H54 (cell line): ENCODE measurements around the gene MRPL51.
A peak's percentile ranks its signal among the peaks of the same experiment; 100 is the strongest.

Experiments
- DNase-seq: peaks from one replicate; pipeline ENCODE4 v3.0.0; 2011; ENCODE audit warnings: low spot score, mixed read lengths; ENCODE audit not compliant: insufficient read length
- FAIRE-seq: peaks from 3 replicates; lab custom pipeline; 2011; peaks lifted over from hg19 to GRCh38; lab: Jason Lieb, UNC
- POLR2A ChIP-seq: IDR thresholded peaks from 2 replicates; pipeline ENCODE4 v1.6.1; 2011; ENCODE audit warnings: low read depth, mild to moderate bottlenecking, low read length

MRPL51 gene

DNA sequence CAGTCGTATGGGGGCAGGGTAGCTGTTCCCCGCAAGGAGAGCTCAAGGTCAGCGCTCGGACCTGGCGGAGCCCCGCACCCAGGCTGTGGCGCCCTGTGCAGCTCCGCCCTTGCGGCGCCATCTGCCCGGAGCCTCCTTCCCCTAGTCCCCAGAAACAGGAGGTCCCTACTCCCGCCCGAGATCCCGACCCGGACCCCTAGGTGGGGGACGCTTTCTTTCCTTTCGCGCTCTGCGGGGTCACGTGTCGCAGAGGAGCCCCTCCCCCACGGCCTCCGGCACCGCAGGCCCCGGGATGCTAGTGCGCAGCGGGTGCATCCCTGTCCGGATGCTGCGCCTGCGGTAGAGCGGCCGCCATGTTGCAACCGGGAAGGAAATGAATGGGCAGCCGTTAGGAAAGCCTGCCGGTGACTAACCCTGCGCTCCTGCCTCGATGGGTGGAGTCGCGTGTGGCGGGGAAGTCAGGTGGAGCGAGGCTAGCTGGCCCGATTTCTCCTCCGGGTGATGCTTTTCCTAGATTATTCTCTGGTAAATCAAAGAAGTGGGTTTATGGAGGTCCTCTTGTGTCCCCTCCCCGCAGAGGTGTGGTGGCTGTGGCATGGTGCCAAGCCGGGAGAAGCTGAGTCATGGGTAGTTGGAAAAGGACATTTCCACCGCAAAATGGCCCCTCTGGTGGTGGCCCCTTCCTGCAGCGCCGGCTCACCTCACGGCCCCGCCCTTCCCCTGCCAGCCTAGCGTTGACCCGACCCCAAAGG is 42.1 kb upstream of the MRPL51 start:
- no peak for FAIRE-seq
- peak; percentile 12; the same call in 1 of the 2 replicates for TF ChIP-seq POLR2A
- no peak for DNase-seq

DNA sequence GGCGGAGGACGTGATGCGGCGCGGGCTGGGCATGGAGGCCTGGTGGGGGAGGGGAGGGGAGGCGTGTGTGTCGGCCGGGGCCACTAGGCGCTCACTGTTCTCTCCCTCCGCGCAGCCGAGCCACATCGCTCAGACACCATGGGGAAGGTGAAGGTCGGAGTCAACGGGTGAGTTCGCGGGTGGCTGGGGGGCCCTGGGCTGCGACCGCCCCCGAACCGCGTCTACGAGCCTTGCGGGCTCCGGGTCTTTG is 41.6 kb upstream of the MRPL51 start:
- DNase-seq (no peak), FAIRE-seq (no peak)
- TF ChIP-seq POLR2A: no peak

DNA sequence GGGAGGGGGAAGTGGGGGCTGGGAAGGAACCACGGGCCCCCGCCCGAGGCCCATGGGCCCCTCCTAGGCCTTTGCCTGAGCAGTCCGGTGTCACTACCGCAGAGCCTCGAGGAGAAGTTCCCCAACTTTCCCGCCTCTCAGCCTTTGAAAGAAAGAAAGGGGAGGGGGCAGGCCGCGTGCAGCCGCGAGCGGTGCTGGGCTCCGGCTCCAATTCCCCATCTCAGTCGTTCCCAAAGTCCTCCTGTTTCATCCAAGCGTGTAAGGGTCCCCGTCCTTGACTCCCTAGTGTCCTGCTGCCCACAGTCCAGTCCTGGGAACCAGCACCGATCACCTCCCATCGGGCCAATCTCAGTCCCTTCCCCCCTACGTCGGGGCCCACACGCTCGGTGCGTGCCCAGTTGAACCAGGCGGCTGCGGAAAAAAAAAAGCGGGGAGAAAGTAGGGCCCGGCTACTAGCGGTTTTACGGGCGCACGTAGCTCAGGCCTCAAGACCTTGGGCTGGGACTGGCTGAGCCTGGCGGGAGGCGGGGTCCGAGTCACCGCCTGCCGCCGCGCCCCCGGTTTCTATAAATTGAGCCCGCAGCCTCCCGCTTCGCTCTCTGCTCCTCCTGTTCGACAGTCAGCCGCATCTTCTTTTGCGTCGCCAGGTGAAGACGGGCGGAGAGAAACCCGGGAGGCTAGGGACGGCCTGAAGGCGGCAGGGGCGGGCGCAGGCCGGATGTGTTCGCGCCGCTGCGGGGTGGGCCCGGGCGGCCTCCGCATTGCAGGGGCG is 41.0 kb upstream of the MRPL51 start, which contains the start of gene GAPDH:
TSS of gene GAPDH (plus strand) at position 595 of the 772 bp plus-strand sequence. CDS start 316 bp downstream, outside the sequence.
- peak; percentile 99 for TF ChIP-seq POLR2A
- FAIRE-seq (no peak), DNase-seq (peak; percentile 75)

DNA sequence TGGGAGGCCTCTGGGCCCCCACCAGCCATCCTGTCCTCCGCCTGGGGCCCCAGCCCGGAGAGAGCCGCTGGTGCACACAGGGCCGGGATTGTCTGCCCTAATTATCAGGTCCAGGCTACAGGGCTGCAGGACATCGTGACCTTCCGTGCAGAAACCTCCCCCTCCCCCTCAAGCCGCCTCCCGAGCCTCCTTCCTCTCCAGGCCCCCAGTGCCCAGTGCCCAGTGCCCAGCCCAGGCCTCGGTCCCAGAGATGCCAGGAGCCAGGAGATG is 40.5 kb upstream of the MRPL51 start:
- no peak; the same call in 1 of the 2 replicates for TF ChIP-seq POLR2A
- FAIRE-seq: no peak

DNA sequence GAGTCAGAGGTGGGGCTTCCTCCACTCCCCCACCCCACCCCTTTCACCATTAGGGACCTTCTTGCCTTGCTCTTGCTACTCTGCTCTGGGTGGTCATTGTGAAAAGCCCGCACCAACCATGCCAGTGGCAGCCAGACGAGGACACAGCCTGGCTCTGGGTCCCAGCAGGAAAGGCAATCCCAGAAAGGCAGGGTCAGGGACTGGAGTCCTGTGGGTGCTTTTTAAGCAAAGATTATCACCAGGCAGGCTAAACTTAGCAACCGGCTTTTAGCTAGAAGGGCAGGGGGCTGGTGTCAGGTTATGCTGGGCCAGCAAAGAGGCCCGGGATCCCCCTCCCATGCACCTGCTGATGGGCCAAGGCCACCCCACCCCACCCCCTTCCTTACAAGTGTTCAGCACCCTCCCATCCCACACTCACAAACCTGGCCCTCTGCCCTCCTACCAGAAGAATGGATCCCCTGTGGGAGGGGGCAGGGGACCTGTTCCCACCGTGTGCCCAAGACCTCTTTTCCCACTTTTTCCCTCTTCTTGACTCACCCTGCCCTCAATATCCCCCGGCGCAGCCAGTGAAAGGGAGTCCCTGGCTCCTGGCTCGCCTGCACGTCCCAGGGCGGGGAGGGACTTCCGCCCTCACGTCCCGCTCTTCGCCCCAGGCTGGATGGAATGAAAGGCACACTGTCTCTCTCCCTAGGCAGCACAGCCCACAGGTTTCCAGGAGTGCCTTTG is 40.0 kb upstream of the MRPL51 start:
- peak; percentile 38; the same call in 1 of the 2 replicates for TF ChIP-seq POLR2A
- DNase-seq (no peak), FAIRE-seq (no peak)

More for the DNA sequence above, 40.5 kb upstream of the MRPL51 start:
- DNase-seq: no peak

DNA sequence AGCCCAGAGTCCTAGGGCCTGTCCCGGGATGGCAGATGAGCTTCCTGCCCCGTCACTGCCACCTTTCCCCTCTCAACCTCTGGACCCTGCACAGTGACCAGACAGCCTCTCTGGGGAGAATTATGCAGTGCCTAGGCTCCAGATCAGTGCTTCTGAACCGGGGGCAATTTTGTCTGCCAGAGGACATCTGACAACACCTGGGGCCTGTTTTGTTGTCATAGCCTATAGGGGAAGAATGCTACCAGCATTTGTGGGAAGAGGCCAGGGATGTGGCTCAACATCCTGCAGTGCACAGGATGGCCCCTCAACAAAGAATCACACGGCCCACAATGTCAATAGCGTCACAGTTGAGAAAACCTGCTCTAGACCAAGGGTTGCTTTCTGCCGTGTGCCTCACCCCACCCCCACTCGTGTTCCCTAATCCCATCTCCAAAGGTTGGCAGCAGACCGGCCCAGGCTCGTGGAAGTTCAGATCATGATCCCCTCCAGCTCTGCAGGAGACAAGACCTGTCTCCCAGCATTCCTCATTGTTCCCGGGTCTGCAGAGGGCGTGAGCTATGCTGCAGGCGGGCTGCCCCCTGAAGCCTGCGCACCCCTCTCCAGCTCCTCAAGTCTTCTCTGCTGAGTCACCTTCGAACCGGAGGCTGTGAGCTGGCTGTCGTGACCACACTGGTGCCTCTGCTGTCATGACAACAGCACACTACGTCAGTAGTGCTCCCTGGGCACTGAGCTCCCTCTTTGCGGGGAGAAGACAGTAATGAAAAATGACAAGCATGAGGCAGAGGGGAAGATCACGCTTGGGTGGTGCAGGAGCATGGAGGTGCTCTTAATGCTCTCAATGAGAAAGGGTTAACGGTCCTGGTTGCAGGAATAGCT is 39.2 kb upstream of the MRPL51 start:
- peak; percentile 52 for TF ChIP-seq POLR2A
- FAIRE-seq (peak; percentile 73), DNase-seq (peak; percentile 89)

DNA sequence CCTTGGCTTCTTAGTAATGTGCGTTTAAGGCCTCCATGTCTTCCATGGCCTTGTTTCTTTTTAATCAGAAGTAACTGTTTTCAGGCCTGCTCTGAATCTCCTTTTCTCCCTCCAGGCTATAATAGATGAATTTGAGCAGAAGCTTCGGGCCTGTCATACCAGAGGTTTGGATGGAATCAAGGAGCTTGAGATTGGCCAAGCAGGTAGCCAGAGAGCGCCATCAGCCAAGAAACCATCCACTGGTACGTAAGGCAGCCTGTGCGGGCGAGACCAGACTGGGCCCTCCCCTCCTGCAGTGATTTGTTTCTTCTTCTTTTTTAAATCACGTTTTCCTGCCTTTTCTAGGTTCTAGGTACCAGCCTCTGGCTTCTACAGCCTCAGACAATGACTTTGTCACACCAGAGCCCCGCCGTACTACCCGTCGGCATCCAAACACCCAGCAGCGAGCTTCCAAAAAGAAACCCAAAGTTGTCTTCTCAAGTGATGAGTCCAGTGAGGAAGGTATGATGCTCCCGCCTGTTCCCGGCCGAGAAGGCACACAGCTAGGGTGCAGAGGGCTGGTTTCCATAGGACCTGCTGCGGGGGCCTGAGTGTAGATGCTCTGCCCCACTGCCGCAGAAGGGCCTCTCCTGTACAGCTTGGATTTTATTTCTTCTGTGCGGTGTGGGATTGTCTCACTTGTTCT is 37.7 kb upstream of the MRPL51 start:
- no peak for TF ChIP-seq POLR2A
- no peak for DNase-seq
- no peak for FAIRE-seq

DNA sequence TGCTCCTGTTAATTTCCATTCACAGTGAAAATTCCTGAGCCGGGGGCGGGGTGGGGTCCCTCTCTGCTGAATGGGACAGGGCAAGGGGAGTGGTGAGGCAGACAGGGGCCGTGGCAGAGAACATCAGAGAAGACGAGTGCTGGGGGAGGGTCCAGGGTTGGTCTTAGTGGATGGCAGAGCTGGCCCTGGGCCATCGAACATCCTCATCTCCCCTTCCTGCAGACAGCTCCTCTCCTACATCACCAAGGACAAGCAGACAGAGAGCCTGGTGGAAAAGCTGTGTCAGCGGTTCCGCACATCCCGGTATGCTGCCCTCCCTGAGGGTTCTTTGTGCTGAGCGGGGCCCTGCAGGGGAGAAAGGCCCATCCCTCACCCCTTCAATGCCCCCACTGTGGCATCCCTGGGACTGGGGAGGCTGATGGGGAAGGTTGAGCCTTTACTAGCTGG is 36.3 kb upstream of the MRPL51 start:
- FAIRE-seq: no peak
- no peak for DNase-seq
- no peak for TF ChIP-seq POLR2A

DNA sequence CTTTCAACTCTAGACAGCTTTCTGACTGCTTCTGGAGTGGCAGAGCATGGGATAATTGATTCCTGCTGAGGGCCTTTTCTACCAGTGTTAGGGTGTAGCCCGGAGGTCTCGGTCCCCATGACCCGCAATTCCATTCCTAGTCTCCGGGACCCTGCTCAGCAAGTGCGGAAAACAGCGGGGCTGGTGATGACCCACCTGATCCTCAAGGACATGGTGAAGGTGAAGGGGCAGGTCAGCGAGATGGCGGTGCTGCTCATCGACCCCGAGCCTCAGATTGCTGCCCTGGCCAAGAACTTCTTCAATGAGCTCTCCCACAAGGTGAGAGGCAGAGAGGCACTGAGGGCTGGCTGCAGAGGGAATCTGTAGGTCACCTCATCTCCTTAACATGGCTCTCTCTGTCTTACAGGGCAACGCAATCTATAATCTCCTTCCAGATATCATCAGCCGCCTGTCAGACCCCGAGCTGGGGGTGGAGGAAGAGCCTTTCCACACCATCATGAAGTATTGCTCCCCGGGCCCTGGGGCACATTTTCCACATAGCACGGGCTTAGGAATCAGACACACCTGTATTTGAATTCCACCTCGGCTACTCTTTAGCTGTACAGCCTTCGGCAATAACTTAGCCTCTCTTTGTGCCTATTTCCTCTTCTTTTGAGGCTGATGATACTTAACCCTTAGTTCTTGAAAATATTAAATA is 35.6 kb upstream of the MRPL51 start:
- FAIRE-seq (no peak), DNase-seq (no peak)
- no peak for TF ChIP-seq POLR2A

DNA sequence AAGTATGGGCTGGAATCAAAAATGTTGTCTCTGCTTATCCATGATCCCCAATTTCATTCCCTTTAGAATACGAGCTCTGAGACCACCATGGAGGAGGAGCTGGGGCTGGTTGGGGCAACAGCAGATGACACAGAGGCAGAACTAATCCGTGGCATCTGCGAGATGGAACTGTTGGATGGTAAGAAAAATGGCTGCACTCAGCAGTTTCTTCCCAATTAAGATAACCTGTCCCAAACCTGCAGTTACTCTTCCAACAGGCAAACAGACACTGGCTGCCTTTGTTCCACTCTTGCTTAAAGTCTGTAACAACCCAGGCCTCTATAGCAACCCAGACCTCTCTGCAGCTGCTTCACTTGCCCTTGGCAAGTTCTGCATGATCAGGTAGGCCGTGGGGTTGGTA is 34.6 kb upstream of the MRPL51 start:
- TF ChIP-seq POLR2A: no peak
- FAIRE-seq: no peak
- DNase-seq: no peak

DNA sequence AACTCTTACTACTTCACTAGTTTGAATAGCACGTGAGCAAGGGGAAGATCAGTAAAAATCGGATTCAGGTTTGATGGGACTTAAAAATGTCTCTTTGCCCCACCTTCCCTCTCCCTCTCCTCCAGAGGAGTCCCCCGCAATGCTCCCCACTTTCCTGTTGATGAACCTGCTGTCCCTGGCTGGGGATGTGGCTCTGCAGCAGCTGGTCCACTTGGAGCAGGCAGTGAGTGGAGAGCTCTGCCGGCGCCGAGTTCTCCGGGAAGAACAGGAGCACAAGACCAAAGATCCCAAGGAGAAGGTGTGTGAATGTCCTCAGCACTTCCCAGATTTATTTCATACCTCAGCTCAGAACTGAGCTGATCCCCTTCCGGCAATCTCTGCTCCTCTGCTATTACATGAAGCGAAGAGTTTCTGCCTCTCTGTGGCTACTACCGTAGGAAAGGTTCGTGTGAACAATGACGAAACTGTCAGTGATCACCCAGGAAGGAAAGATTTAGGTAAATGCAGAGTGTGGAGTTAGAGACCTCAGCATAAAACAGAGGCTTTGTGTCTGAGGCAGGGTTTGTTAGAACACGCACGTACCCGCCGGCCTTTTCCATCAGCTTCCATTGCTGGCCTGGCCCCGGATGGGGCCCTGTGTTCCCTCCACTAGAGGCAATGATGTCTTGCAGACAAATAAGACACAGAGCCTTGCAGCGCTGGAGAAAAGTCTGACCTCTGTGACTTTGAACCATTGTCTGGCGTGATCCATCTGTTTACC is 33.9 kb upstream of the MRPL51 start:
- FAIRE-seq: no peak
- no peak for TF ChIP-seq POLR2A
- DNase-seq: no peak

DNA sequence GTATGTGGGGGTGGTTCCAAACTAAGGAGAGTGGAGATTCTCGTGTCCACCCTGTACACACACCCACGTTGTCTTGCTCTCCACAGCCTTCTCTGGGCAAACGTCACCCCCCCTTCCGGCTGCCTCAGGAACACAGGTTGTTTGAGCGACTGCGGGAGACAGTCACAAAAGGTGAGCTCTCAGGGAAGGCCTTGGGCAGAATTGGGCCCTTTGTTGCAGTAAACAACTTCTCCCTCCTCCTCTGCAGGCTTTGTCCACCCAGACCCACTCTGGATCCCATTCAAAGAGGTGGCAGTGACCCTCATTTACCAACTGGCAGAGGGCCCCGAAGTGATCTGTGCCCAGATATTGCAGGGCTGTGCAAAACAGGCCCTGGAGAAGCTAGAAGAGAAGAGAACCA is 33.1 kb upstream of the MRPL51 start:
- TF ChIP-seq POLR2A: no peak
- DNase-seq (no peak), FAIRE-seq (no peak)

DNA sequence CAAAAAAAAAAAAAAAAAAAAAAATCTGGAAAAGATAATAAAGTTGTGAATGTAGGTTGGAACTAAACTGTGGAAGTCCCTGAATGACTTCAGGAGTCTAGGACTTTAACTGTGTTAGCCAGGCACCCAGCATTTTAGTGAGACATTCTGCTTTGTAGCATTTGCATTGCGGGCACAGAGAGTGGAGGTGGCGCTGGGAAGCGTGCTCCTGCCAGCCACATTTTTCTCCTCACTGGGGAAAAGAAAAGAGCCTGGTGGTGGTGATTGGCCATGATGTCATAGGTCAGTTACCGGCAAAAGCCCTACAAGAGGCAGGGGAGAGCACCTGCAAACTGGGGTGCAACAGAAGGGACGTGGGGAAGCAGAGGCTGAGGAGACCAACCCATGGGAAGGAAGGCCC is 31.6 kb upstream of the MRPL51 start:
- no peak for TF ChIP-seq POLR2A
- FAIRE-seq: no peak

More for the DNA sequence above, 31.6 kb upstream of the MRPL51 start:
- DNase-seq: no peak
